LHCN-M2 (cell line): Measurements from ENCODE around the gene ATF2. TPM values are rescaled to one million over a fixed set of nuclear protein-coding genes. Genes with fewer than 3 reads are reported as not detected.
"Not testable (repeated sequence)": the region's sequence is repeated elsewhere in the genome, so short reads cannot be mapped to it uniquely, and the experiment has no call there.

ENCODE experiments used
- DNase-seq: peaks from one replicate; pipeline ENCODE4 v3.0.0-alpha.2; 2012; ENCODE audit warnings: low read depth
- total RNA-seq: library from RNA; depleted of rRNA; stranded (reverse); fragments of >200 nt; gene quantifications from 2 replicates; pipeline ENCODE4 v1.2.3, GENCODE V29; 2014

ATF2 gene
- total RNA-seq, 1 experiment from 2014 or later, result 37.3 TPM

DNA sequence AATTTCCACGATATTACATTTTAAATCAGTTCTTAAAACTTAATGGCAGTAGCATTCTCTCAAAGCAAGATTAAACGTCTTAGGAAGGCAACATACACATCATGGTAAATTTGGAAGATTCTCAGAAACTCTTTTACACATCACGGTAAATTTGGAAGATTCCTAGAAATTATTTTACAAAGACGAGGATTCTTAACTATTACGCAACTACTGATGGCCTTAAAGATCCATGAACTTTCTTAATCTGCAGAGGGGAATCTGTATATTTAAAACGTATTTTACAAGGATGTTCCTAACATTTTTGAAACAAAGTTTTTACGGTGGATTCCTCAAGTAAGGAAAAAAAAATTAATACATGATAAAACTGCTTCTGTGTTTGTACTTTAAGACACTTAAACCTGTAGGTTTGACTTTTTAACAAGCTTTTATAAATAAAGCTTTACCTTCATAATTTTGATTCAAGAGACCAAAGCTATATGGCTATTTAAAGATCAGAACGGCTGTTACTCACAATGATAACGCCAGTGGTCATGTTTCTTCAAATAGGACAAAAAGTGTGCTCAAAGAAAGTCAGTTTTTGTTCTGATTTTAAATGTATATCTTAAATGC is 1.7 kb downstream of the ATF2 start:
- DNase-seq, result no peak

GRCh38 chr2:175164235-175164634 is 3.8 kb downstream of the ATF2 start:
- no peak for DNase-seq

DNA sequence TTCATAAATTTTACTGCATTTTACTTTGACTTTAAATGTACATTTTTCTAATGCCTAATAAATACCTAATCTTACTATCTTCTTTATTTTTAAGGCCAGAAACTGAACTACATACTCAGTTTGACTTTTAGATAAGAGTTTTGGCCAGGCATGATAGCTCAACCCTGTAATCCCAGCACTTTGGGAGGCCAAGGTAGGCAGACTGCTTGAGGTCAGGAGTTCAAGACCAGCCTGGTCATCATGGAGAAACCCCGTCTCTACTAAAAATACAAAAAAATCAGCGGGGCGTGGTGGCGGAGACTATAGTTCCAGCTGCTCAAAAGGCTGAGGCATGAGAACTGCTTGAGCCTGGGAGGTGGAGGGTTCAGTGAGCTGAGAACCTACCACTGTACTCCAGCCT is 9.1 kb downstream of the ATF2 start:
- DNase-seq, result no peak

GRCh38 chr2:175156534-175156933 is 11.5 kb downstream of the ATF2 start:
- no peak for DNase-seq

- DNase-seq, result peak; percentile 83
Measured at GRCh38 chr2:175154661-175155082, 13.3 kb downstream of the ATF2 start.

- no peak for DNase-seq
Measured at GRCh38 chr2:175152242-175152641, 15.8 kb downstream of the ATF2 start.

DNA sequence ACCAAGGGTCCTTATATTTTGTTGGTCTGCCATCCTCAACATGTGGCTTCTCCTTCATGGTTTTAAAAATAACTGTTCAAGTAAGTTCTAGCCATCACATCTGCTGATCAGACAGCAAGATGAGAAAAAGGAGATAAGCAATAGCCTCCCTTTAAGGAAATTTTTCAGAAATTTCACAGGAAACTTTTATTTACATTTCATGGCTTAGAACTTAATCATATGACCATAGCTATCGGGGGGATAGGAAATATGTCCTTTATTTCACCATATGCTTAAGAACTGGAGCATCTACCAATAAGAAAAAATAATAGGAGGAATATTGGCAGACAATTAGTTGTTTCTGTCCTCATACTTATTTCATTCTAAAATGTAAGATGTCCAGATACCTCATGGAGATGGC is 16.2 kb downstream of the ATF2 start:
- DNase-seq, result no peak

DNA sequence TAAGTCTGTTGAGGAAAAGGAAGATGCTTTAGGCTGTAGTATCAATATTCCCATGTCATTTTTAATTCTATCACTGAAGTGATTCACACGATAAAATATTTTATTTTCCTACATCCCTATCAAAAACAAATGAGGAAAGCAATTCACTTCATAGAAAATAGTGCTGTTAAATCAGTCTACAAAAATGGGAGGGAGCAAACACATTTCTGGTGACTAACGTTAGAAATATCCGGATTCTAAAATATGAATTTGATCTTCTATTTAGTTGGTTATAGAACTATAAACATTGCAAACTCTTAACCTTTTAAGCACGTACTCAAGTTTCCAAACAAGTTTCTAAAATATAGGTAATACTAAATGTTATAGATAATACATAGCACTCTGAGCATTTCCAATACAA is 20.8 kb downstream of the ATF2 start:
- peak; percentile 51 for DNase-seq

DNA sequence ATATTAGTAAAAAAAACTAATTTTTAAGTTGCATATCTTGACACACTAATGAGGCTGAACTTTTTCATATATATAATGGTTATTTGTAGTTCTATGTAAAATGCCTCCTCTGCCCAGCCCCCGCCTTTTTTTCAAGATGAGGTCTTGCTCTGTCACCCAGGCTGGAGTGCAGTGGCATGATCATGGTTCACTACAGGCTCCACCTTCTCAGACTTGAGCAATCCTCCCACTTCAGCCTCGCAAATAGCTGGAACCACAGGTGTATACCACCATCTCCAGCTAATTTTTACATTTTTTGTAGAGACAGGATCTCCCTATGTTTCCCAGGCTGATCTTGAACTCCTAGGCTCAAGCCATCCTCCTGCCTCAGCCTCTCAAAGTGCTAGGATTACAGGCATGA is 24.3 kb downstream of the ATF2 start:
- DNase-seq, result no peak

GRCh38 chr2:175143191-175143590 is 24.8 kb downstream of the ATF2 start:
- DNase-seq, result no peak

DNA sequence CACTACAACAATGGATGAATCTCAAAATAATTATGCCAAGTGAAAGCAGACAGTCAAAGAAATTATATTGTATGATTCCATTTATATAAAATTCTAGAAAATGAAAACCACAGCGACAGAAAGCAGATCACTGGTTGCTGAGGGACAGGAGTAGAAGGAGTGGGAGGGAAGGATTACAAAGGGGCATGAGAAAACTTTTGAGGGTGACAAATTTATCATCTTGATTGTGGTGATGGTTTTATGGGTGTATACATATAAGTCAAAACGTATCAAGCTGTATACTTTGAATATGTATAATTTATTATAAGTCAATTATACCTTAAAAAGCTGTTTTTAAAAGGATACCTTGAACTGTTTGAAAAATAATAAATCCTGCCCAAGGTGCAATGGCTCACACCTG is 27.7 kb downstream of the ATF2 start:
- DNase-seq, result no peak

DNA sequence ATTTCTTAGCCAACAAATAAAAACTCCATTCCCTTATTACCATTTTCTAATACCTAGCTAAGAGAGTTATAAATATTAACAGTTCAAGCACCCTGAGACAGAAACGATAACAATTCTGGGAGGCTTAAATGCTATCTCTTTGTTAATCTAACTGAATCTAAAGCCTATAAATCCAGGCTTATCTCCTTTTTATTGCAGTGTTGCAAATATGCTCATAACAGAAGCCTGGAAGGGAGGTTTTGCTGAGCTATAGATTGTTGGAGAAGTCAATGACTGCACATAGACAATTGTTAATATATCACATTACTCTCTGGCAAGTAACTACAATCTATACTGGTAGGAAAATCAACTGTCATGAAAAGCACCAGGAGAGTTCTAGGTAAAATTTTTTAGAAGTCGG is 30.2 kb downstream of the ATF2 start:
- no peak for DNase-seq

GRCh38 chr2:175136334-175137215 is 31.4 kb downstream of the ATF2 start:
- no peak for DNase-seq

DNA sequence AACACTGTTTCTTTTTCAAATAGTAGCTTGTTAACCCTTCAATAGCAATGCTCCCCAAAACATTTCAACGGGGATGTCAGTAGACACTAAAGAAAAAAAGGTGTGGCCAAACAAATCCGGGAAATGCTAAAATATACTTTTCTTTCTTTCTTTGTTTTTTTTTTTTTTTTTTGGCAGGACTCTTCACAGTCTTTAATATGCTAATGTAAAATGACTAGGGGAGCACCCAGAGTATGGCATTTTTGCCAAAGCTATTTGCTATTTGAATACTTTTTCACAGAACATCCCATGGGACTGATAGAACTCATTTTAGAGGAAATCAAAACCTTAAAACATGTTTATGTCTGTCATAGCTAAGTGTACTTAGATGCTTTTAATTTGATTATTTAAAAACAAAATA is 32.1 kb downstream of the ATF2 start:
- DNase-seq, result no peak

- DNase-seq, result no peak
Measured at GRCh38 chr2:175135177-175135576, 32.8 kb downstream of the ATF2 start.

GRCh38 chr2:175131252-175131651 is 36.8 kb downstream of the ATF2 start:
- DNase-seq, result no peak

DNA sequence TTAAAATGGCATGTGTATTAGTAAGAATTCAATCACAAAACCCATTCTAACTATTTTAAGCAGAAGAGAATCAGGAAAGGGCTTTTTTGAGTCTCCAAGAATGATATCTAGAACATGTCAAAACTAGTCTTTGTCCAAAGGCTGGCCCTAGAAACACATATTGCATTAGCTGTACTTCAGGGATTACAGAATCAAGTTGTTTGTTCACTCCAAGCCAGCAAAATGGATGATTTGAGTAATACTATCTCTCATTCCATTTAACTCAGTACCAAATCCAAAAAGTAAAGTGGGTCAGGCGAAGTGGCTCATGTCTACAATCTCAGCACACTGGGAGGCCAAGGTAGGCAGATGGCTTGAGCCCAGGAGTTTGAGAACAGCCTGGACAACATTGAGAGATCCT is 41.3 kb downstream of the ATF2 start:
- DNase-seq, result no peak

DNA sequence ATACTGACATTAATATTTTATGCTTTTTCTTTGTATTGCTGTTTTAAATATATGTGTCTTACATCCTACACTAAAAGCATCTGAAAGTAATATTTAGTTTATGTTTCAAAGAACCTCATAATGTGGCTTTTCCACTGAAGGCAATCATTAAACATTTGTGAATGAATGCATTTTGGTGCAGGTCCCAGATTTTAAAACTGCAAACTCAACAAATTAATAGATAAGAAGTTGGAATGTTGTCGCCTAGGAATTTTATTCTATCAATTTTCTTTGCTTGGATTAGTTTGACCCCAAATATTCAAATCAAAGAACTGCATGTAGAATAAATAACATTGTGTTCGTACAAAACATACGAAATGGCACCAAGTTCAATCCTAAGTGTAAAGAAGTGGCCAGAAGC is 44.7 kb downstream of the ATF2 start:
- DNase-seq, result no peak

GRCh38 chr2:175111200-175111657 is 56.8 kb downstream of the ATF2 start:
- peak; percentile 57 for DNase-seq

- DNase-seq, result not testable (repeated sequence)
Measured at GRCh38 chr2:175108091-175108490, 59.9 kb downstream of the ATF2 start.

DNA sequence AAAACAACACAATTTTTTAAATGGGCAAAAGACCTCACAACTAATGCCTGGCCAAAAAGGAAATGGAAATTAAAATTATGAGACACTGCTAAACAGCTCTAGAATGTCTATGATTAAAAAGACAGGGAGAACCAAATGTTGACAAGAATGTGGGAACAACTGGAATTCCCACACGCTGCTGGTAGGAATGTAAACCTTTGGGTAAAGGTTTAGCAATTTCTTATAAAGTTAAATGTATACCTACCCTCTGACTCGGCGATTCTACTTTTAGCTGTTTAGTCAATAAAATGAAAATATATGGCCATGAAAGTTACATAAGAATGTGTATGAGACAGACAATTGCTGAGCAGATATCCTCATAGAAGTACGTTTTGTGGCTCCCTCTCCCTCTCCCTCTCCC is 60.9 kb downstream of the ATF2 start:
- DNase-seq, result no peak

DNA sequence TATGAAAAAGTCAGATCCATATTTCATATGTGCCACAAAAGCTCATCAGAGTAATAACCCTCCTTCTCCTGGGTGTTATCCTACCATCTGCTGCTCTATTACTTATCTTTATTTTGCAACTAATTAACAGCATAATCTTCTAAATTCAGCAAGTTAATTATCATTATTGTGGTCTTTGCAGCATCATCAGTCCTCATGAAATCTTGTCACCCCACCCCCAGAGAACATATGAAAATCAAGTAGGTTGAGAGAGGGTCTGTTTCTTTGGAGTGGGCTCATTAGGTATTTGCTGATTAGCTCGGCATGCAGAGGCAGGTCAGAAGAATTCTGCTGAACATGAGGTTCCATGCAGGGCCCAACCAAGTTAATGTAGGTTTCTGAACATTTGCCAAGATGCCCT is 64.8 kb downstream of the ATF2 start:
- DNase-seq, result no peak

- DNase-seq, result no peak
Measured at GRCh38 chr2:175101514-175101913, 66.5 kb downstream of the ATF2 start.
